ENCODE measurements around the gene RFX8. TPM values are rescaled to one million over a fixed set of nuclear protein-coding genes. Genes with fewer than 3 reads are reported as not detected.
"Not testable (repeated sequence)": the region's sequence is repeated elsewhere in the genome, so short reads cannot be mapped to it uniquely, and the experiment has no call there.

RFX8 gene
- total RNA-seq, 1 donor from 2014 or later: not detected

GRCh38 chr2:101442667-101443061 lies 32.2 kb downstream of the RFX8 start:
- ATAC-seq (no peak), DNase-seq (ENCODE audit: low spot score) (no peak)

- DNase-seq (ENCODE audit: low spot score): no peak
- ATAC-seq: no peak
Observed at GRCh38 chr2:101442042-101442666, 32.8 kb downstream of the RFX8 start.

GRCh38 chr2:101440127-101440738 lies 34.7 kb downstream of the RFX8 start:
- no peak for DNase-seq (ENCODE audit: low spot score)
- ATAC-seq: peak; percentile 75

GRCh38 chr2:101439716-101440115 lies 35.2 kb downstream of the RFX8 start:
- ATAC-seq: no peak
- no peak for DNase-seq (ENCODE audit: low spot score)

GRCh38 chr2:101438555-101438954 lies 36.4 kb downstream of the RFX8 start:
- not testable (repeated sequence) for ATAC-seq; DNase-seq (ENCODE audit: low spot score)

- DNase-seq (ENCODE audit: low spot score) (no peak), ATAC-seq (no peak)
Observed at GRCh38 chr2:101435001-101435862, 39.7 kb downstream of the RFX8 start.

GRCh38 chr2:101433465-101433864 lies 41.4 kb downstream of the RFX8 start:
- ATAC-seq (no peak), DNase-seq (ENCODE audit: low spot score) (no peak)

- DNase-seq (ENCODE audit: low spot score): no peak
- no peak for ATAC-seq
Observed at GRCh38 chr2:101432411-101433181, 42.3 kb downstream of the RFX8 start.

GRCh38 chr2:101431486-101431885 lies 43.4 kb downstream of the RFX8 start:
- no peak for DNase-seq (ENCODE audit: low spot score)
- no peak for ATAC-seq

GRCh38 chr2:101430156-101430555 lies 44.8 kb downstream of the RFX8 start:
- ATAC-seq: no peak
- DNase-seq (ENCODE audit: low spot score): no peak

- DNase-seq (ENCODE audit: low spot score): no peak
Observed at GRCh38 chr2:101429453-101429852, 45.5 kb downstream of the RFX8 start.

GRCh38 chr2:101428422-101429176 lies 46.3 kb downstream of the RFX8 start:
- no peak for ATAC-seq
- DNase-seq (ENCODE audit: low spot score): peak; percentile 1

More at GRCh38 chr2:101429453-101429852, 45.5 kb downstream of the RFX8 start:
- no peak for ATAC-seq

- ATAC-seq (no peak), DNase-seq (ENCODE audit: low spot score) (peak; percentile 6)
Observed at GRCh38 chr2:101427743-101428142, 47.2 kb downstream of the RFX8 start.

GRCh38 chr2:101427240-101427639 lies 47.7 kb downstream of the RFX8 start:
- ATAC-seq (no peak), DNase-seq (ENCODE audit: low spot score) (peak; percentile 27)

- no peak for DNase-seq (ENCODE audit: low spot score)
- ATAC-seq: no peak
Observed at GRCh38 chr2:101426822-101427221, 48.1 kb downstream of the RFX8 start.

GRCh38 chr2:101420623-101421022 lies 54.3 kb downstream of the RFX8 start:
- peak; percentile 23 for DNase-seq (ENCODE audit: low spot score)
- no peak for ATAC-seq

- DNase-seq (ENCODE audit: low spot score): peak; percentile 46
Observed at GRCh38 chr2:101419096-101419663, 55.7 kb downstream of the RFX8 start.

GRCh38 chr2:101418460-101419095 lies 56.3 kb downstream of the RFX8 start:
- ATAC-seq (no peak), DNase-seq (ENCODE audit: low spot score) (peak; percentile 23)

More at GRCh38 chr2:101419096-101419663, 55.7 kb downstream of the RFX8 start:
- ATAC-seq: peak; percentile 88

- ATAC-seq (no peak), DNase-seq (ENCODE audit: low spot score) (peak; percentile 21)
Observed at GRCh38 chr2:101416609-101417008, 58.3 kb downstream of the RFX8 start.

All from left lobe of liver (tissue), 2 donors.